Fibroblast of skin of right quadriceps (primary cell): ENCODE measurements around the gene IQCN.

Experiments used
- DNase-seq: peaks from one replicate; pipeline ENCODE4 v3.0.0-alpha.2; 2013

Gene IQCN

GRCh38 chr19:18286973-18287635 is 12.9 kb upstream of the IQCN start:
- no peak for DNase-seq

GRCh38 chr19:18284712-18285360 is 10.6 kb upstream of the IQCN start:
- no peak for DNase-seq

GRCh38 chr19:18283338-18283737 is 9.1 kb upstream of the IQCN start:
- DNase-seq = no peak

GRCh38 chr19:18282788-18283141 is 8.5 kb upstream of the IQCN start:
- no peak for DNase-seq

- DNase-seq = no peak
These were observed 8.0 kb upstream of the IQCN start for GRCh38 chr19:18282021-18282787.

- DNase-seq = peak; percentile 99
These were observed 7.1 kb upstream of the IQCN start, which contains the start of gene JUND for GRCh38 chr19:18281082-18282020. Gene JUND (minus strand): TSS chr19:18281622. CDS start chr19:18281484, 138 bp downstream.

- peak; percentile 69 for DNase-seq
These were observed 6.2 kb upstream of the IQCN start for GRCh38 chr19:18280247-18281081.

- peak; percentile 96 for DNase-seq
These were observed 5.4 kb upstream of the IQCN start for GRCh38 chr19:18279516-18280246.

GRCh38 chr19:18279266-18279515 is 4.9 kb upstream of the IQCN start:
- no peak for DNase-seq

- peak; percentile 16 for DNase-seq
These were observed 4.4 kb upstream of the IQCN start for GRCh38 chr19:18278521-18279265.

- DNase-seq = peak; percentile 53
These were observed 617 bp upstream of the IQCN start for GRCh38 chr19:18274781-18275356.

GRCh38 chr19:18273561-18274218 is 562 bp downstream of the IQCN start:
- no peak for DNase-seq

- no peak for DNase-seq
These were observed 2.8 kb downstream of the IQCN start for GRCh38 chr19:18271433-18271841.

GRCh38 chr19:18270326-18270725 is 3.9 kb downstream of the IQCN start:
- no peak for DNase-seq

- DNase-seq = no peak
These were observed 5.1 kb downstream of the IQCN start for GRCh38 chr19:18269070-18269723.

- no peak for DNase-seq
These were observed 7.2 kb downstream of the IQCN start for GRCh38 chr19:18266771-18267686.

GRCh38 chr19:18265582-18265981 is 8.7 kb downstream of the IQCN start:
- no peak for DNase-seq

- no peak for DNase-seq
These were observed 9.2 kb downstream of the IQCN start for GRCh38 chr19:18264971-18265540.
